ENCODE measurements around the gene IRAK2.

GRCh38 chr3:10188804-10189556, 24.3 kb downstream of the IRAK2 start:
- TF ChIP-seq CTCF (IDR thresholded peaks at IDR 0.05), result no peak
- no peak for TF ChIP-seq POLR2A (IDR thresholded peaks at IDR 0.05)

All from stomach (tissue), 4 donors.